ENCODE data around the gene CLASP1.

DNA sequence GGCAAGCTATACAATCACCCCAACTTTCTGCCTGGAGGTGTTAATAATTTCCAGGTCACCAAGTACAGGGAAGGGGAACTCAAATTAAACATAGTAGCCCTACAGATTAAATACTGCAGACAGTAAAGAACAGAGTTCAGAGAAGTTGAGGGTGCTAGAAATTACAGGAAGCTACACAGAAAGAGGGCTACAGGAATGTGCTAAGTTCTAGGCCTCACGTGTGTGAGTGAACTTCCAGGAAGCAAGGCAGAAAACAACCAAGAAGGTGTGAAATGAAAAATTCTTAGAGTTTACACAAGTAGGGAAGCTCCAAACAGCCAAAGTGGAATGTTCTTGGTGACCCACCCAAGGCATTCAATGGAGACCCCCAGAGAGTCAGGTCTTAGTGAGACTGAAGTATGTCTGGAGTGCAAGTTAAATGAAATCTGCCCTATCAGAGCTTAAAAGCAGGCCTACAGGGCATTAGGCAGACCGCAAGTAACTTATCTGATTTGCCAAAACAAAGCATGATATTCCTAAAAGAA lies 176.7 kb downstream of the CLASP1 start:
- TF ChIP-seq CTCF (IDR thresholded peaks at IDR 0.05; ENCODE audit: extremely low read depth in 1 of 2, insufficient read depth in 1 of 2, low read depth in 1 of 2, low read length in 2 of 2), result no peak
- no peak for TF ChIP-seq POLR2AphosphoS5 (IDR thresholded peaks at IDR 0.05; ENCODE audit: insufficient read depth, low read depth, low read length)

Measured in endothelial cell of umbilical vein (primary cell).